NCI-H1105 (cell line): ENCODE data around the gene MEI4.

Experiments used
- DNase-seq: peaks from one replicate; lab custom pipeline; 2025; lab: John Stamatoyannopoulos, UW

MEI4 gene

GRCh38 chr6:77972334-77972733 lies 319.5 kb downstream of the MEI4 start:
- no peak for DNase-seq
